HG02970 (cell line): ENCODE results near the gene GRIK4.
"Not testable (repeated sequence)": the region's sequence is repeated elsewhere in the genome, so short reads cannot be mapped to it uniquely, and the experiment has no call there.

Experiments
- ATAC-seq: cut with Tn5 transposase; IDR thresholded peaks from one replicate; pipeline ENCODE4 v1.9.1; 2021; ENCODE audit warnings: mild to moderate bottlenecking, moderate library complexity, moderate number of reproducible peaks; ENCODE audit not compliant: unreplicated experiment, low FRiP score

GRIK4 gene

GRCh38 chr11:120766318-120766717 is 254.8 kb downstream of the GRIK4 start:
- no peak for ATAC-seq

- no peak for ATAC-seq
Measured at GRCh38 chr11:120768949-120769348, 257.4 kb downstream of the GRIK4 start.

- no peak for ATAC-seq
Measured at GRCh38 chr11:120769906-120770305, 258.4 kb downstream of the GRIK4 start.

- no peak for ATAC-seq
Measured at GRCh38 chr11:120771551-120772060, 260.1 kb downstream of the GRIK4 start.

- ATAC-seq, result peak; percentile 69
Measured at GRCh38 chr11:120773501-120774031, 262.0 kb downstream of the GRIK4 start.

- no peak for ATAC-seq
Measured at GRCh38 chr11:120774591-120775386, 263.2 kb downstream of the GRIK4 start.

GRCh38 chr11:120775986-120776951 is 264.7 kb downstream of the GRIK4 start:
- no peak for ATAC-seq

- no peak for ATAC-seq
Measured at GRCh38 chr11:120778685-120779490, 267.3 kb downstream of the GRIK4 start.

GRCh38 chr11:120780239-120780638 is 268.7 kb downstream of the GRIK4 start:
- no peak for ATAC-seq

GRCh38 chr11:120781486-120782120 is 270.1 kb downstream of the GRIK4 start:
- ATAC-seq, result no peak

- no peak for ATAC-seq
Measured at GRCh38 chr11:120784566-120785251, 273.2 kb downstream of the GRIK4 start.

GRCh38 chr11:120785576-120785975 is 274.0 kb downstream of the GRIK4 start:
- ATAC-seq, result no peak

- ATAC-seq, result no peak
Measured at GRCh38 chr11:120786206-120786735, 274.7 kb downstream of the GRIK4 start.

- not testable (repeated sequence) for ATAC-seq
Measured at GRCh38 chr11:120787224-120787623, 275.7 kb downstream of the GRIK4 start.

GRCh38 chr11:120789391-120789790 is 277.8 kb downstream of the GRIK4 start:
- no peak for ATAC-seq

- no peak for ATAC-seq
Measured at GRCh38 chr11:120792306-120792705, 280.8 kb downstream of the GRIK4 start.

- ATAC-seq, result no peak
Measured at GRCh38 chr11:120793150-120793549, 281.6 kb downstream of the GRIK4 start.

GRCh38 chr11:120793806-120794479 is 282.4 kb downstream of the GRIK4 start:
- ATAC-seq, result no peak
